Liver (tissue), 9 donors: ENCODE measurements around the gene RYR2. TPM values are rescaled to one million over a fixed set of nuclear protein-coding genes. Genes with fewer than 3 reads are reported as not detected.

ENCODE experiments used
- DNase-seq: peaks from one replicate; pipeline ENCODE4 v3.0.0-alpha.2; 2017; ENCODE audit warnings: low spot score
- H3K27ac ChIP-seq, 2 donors: one replicate each; pipeline ENCODE4 v1.7.0; 2013; ENCODE audit warnings: inconsistent platforms in 2 of 2, low read length in 2 of 2, control low read depth in 1 of 2, low read depth in 1 of 2, mild to moderate bottlenecking in 1 of 2
- H3K27me3 ChIP-seq, 4 donors: one replicate each; pipeline versions ENCODE4 v1.6.1 to v1.7.0; 2013; ENCODE audit warnings: low read length in 3 of 4, inconsistent platforms in 1 of 4, mild to moderate bottlenecking in 1 of 4, moderate library complexity in 1 of 4; ENCODE audit not compliant: control insufficient read depth in 4 of 4, insufficient read depth in 4 of 4
- H3K36me3 ChIP-seq, 4 donors: one replicate each; pipeline versions ENCODE4 v1.6.1 to v1.7.0; 2013; ENCODE audit warnings: low read length in 3 of 4, mild to moderate bottlenecking in 3 of 4, low read depth in 1 of 4, moderate library complexity in 1 of 4; ENCODE audit not compliant: control insufficient read depth in 4 of 4, insufficient read depth in 3 of 4
- H3K4me1 ChIP-seq, 4 donors: one replicate each; pipeline versions ENCODE4 v1.6.1 to v1.7.0; 2013; ENCODE audit warnings: low read length in 3 of 4, mild to moderate bottlenecking in 3 of 4, moderate library complexity in 1 of 4; ENCODE audit not compliant: control insufficient read depth in 4 of 4, insufficient read depth in 4 of 4
- H3K4me3 ChIP-seq, 3 donors: one replicate each; pipeline versions ENCODE4 v1.6.1 to v1.7.0; 2013; ENCODE audit warnings: low read length in 3 of 3, control low read depth in 1 of 3, low read depth in 1 of 3, mild to moderate bottlenecking in 1 of 3
- H3K9ac ChIP-seq, 2 donors: one replicate each; pipeline ENCODE4 v1.7.0; 2013; ENCODE audit warnings: low read length in 2 of 2, mild to moderate bottlenecking in 2 of 2, moderate library complexity in 2 of 2, control low read depth in 1 of 2, low read depth in 1 of 2
- H3K9me3 ChIP-seq, 4 donors: one replicate each; pipeline versions ENCODE4 v1.6.1 to v1.7.0; 2013; ENCODE audit warnings: low read length in 3 of 4; ENCODE audit not compliant: control insufficient read depth in 4 of 4
- ATF3 ChIP-seq: IDR thresholded peaks from 2 replicates; pipeline ENCODE4 v1.6.1; 2016; ENCODE audit warnings: antibody characterized with exemption
- EGR1 ChIP-seq, 2 donors: IDR thresholded peaks; 2 replicates each; pipeline ENCODE4 v1.6.1; 2016 to 2018; ENCODE audit warnings: antibody characterized with exemption in 2 of 2, low read depth in 2 of 2
- FOXA2 ChIP-seq: IDR thresholded peaks from 2 replicates; pipeline ENCODE4 v1.6.1; 2016; ENCODE audit warnings: antibody characterized with exemption
- GABPA ChIP-seq, 2 donors: IDR thresholded peaks in 1 of 2; conservative IDR thresholded peaks in 1 of 2; 2 replicates each; pipeline ENCODE4 v1.6.1; 2016; ENCODE audit warnings: antibody characterized with exemption in 2 of 2, mild to moderate bottlenecking in 1 of 2, moderate library complexity in 1 of 2
- HNF4A ChIP-seq, 2 donors: conservative IDR thresholded peaks; 2 replicates each; pipeline ENCODE4 v1.6.1; 2016; ENCODE audit warnings: antibody characterized with exemption in 2 of 2, mild to moderate bottlenecking in 2 of 2
- HNF4G ChIP-seq: IDR thresholded peaks from 2 replicates; pipeline ENCODE4 v1.6.1; 2016; ENCODE audit warnings: antibody characterized with exemption
- JUND ChIP-seq, 2 donors: IDR thresholded peaks; 2 replicates each; pipeline ENCODE4 v1.6.1; 2016; ENCODE audit warnings: antibody characterized with exemption in 2 of 2
- NR2F2 ChIP-seq: IDR thresholded peaks from 2 replicates; pipeline ENCODE4 v1.6.1; 2016; ENCODE audit warnings: antibody characterized with exemption
- RAD21 ChIP-seq, 2 donors: IDR thresholded peaks; 2 replicates each; pipeline ENCODE4 v1.6.1; 2016; ENCODE audit warnings: antibody characterized with exemption in 2 of 2, mild to moderate bottlenecking in 2 of 2
- REST ChIP-seq: IDR thresholded peaks from 2 replicates; pipeline ENCODE4 v1.6.1; 2016; ENCODE audit warnings: antibody characterized with exemption, mild to moderate bottlenecking
- RXRA ChIP-seq, 2 donors: IDR thresholded peaks; 2 replicates each; pipeline ENCODE4 v1.6.1; 2017 to 2018; ENCODE audit warnings: antibody characterized with exemption in 2 of 2, mild to moderate bottlenecking in 1 of 2
- SP1 ChIP-seq: IDR thresholded peaks from 2 replicates; pipeline ENCODE4 v1.6.1; 2018; ENCODE audit warnings: antibody characterized with exemption, mild to moderate bottlenecking
- TAF1 ChIP-seq: conservative IDR thresholded peaks from 2 replicates; pipeline ENCODE4 v1.6.1; 2016; ENCODE audit warnings: antibody characterized with exemption, mild to moderate bottlenecking
- WGBS: extraction: QIAGEN DNeasy Blood & Tissue Kit; methylation state at CpG from one replicate; pipeline ENCODE4 v1.1.7; 2013; 5-methylcytosine and 5-hydroxymethylcytosine counted together
- polyA plus RNA-seq, 2 donors: library from polyadenylated mRNA; stranded (reverse) in 1 of 2; unstranded in 1 of 2; fragments of 200-250 nt in 1 of 2; fragments of >200 nt in 1 of 2; fragmentation: Nextera tagmentation in 1 of 2; extraction: Ambion mirVana in 1 of 2; gene quantifications; one replicate each; pipeline versions ENCODE4 v1.2.1 to v1.2.3, GENCODE V29; 2013 to 2015
- total RNA-seq, 2 donors: library from RNA; depleted of rRNA; stranded (reverse); fragments of >200 nt; gene quantifications; one replicate each; pipeline ENCODE4 v1.2.3, GENCODE V29; 2014
- TF ChIP-seq, protein P1 (sequence below): IDR thresholded peaks from 2 replicates; pipeline ENCODE4 v1.6.1; 2016; ENCODE audit warnings: antibody characterized with exemption
- donor health status: healthy.
- donor health status: healthy.
- donor health status: healthy.
- donor health status: healthy.
- donor health status: healthy.

Gene RYR2
- total and polyA plus RNA-seq, 4 donors = 0.06 to 0.75 (median 0.31) TPM

- TF ChIP-seq REST (no peak), RXRA (IDR thresholded peaks at IDR 0.05) (no peak), SP1 (no peak), FOXA2 (no peak), RAD21 (IDR thresholded peaks at IDR 0.05) (no peak), JUND (IDR thresholded peaks at IDR 0.05) (no peak)
- TF ChIP-seq, protein P1, sequence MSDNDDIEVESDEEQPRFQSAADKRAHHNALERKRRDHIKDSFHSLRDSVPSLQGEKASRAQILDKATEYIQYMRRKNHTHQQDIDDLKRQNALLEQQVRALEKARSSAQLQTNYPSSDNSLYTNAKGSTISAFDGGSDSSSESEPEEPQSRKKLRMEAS = no peak
Observed at GRCh38 chr1:237730826-237731350, 688.9 kb downstream of the RYR2 start (continued).

- DNase-seq = no peak
- Histone ChIP-seq H3K27ac (no peak overlapping the region), H3K4me1 (no peaks in the 10 kb centered on the region), H3K4me3 (no peak overlapping the region), H3K9ac (no peak overlapping the region), H3K9me3 (no peaks in the 10 kb centered on the region), H3K27me3 (no peaks in the 10 kb centered on the region), H3K36me3 (no peaks in the 10 kb centered on the region)
- TF ChIP-seq RAD21 (IDR thresholded peaks at IDR 0.05) = no peak
- TF ChIP-seq JUND (IDR thresholded peaks at IDR 0.05) = no peak
- no peak for TF ChIP-seq EGR1 (IDR thresholded peaks at IDR 0.05; ENCODE audit: low read depth in 2 of 2)
- TF ChIP-seq FOXA2 = no peak
- no peak for TF ChIP-seq ATF3
- no peak for TF ChIP-seq HNF4G
- no peak for TF ChIP-seq NR2F2
- no peak for TF ChIP-seq SP1
- TF ChIP-seq GABPA (IDR thresholded peaks at IDR 0.05 in 1 of 2, conservative IDR thresholded peaks at IDR 0.05 in 1 of 2) = no peak
- no peak for TF ChIP-seq REST
- TF ChIP-seq TAF1 = no peak
- no peak for TF ChIP-seq HNF4A (conservative IDR thresholded peaks at IDR 0.05)
- WGBS = 93% methylated on average over 2 of the region's 2 CpGs
Observed at GRCh38 chr1:237732657-237733056, 690.7 kb downstream of the RYR2 start.
